ENCODE measurements around the gene KIAA1671.
"Not testable (repeated sequence)": the region's sequence is repeated elsewhere in the genome, so short reads cannot be mapped to it uniquely, and the experiment has no call there.

Gene KIAA1671

DNA sequence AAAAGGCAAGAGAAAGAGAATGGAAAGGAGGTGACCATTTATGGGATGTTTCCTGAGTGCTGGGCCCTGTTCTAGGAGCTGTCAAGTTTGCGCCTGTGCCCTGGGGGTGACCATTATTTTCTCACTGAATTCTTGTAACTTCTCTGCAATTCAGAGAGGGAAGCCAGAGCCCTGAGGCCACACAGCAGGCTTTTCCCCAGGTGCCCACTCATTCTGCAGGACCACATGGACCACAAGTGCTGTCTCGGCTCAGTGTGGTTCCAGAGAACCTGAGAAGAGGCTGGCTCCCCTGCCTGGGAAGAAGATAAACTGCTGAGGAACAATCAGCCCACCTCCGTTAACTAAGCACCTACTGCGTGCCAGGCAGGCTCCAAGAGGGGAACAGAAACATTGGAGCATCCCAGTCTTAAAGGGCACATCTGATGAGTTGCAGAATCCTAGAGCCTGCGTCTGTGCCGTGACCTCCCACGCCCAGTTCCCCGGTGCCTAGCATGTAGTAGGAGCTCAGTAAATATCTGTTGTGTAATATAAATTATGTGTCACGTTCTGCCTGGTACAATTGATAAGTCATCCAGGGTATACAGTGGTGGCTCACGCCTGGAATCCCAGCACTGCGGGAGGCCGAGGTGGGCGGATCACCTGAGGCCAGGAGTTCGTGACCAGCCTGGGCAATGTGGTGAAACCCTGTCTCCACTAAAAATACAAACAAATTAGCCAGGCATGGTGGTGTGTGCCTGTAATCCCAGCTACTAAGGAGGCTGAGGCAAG is 215.5 kb downstream of the KIAA1671 start:
- no peak for DNase-seq (ENCODE audit: low read depth, low spot score)

DNA sequence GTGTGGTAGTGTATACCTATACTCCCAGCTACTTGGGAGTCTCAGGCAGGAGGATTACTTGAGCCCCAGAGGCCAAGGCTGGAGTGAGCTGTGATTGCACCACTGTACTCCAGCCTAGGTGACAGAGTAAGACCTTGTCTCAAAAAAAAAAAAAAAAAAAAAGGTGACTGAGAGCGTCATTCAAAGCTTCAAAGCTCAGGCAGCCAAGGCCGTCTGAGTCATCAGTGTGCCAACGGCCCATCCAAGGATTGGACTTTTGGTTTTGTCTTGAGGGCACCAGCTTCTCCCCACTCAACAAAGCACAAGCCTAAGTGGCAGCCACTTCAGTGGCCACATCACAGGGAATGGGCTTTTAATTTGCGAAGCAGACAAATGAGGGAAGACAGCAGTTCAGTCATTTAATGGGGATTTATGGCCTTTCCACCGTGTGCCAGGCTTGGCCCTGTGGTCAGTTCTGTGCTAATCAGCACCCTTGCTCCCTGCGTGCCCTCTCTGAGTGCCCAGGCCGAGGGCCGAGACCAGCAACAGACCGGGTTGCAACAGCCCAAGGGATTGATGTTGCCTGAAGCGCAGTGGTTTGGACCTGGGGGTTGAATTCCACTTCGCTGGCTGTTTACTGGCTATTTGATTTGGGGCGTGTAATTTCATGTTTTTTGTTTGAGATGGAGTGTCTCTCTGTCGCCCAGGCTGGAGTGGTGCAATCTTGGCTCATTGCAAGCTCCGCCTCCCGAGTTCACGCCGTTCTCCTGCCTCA is 216.9 kb downstream of the KIAA1671 start:
- DNase-seq (ENCODE audit: low read depth, low spot score), result no peak

DNA sequence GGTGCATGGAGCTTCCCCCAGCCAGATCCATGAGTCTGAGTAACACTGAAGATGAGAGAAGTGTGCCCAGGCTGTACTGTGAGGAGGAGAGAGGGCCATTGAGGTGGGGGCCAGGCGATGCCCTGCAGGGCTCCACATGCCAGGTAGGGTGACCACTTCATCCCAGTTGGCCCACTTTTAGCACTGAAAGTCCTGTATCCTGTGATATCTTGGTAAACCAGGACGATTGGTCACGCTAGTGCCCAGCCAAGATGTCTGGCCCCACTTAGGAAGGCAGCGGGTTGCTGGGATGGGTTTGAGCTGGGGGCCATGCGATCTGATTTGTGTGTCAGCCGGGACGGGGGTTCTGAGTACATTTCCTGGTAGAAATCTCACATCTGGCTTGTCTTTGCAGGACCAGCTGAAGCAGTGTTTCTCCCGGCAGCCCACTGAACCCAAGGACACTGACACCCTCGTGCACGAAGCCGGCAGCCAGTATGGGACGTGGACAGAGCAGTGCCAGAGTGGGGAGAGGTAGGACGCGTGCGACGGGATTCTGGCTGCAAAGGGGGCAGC is 218.0 kb downstream of the KIAA1671 start:
- DNase-seq (ENCODE audit: low read depth, low spot score), result no peak

DNA sequence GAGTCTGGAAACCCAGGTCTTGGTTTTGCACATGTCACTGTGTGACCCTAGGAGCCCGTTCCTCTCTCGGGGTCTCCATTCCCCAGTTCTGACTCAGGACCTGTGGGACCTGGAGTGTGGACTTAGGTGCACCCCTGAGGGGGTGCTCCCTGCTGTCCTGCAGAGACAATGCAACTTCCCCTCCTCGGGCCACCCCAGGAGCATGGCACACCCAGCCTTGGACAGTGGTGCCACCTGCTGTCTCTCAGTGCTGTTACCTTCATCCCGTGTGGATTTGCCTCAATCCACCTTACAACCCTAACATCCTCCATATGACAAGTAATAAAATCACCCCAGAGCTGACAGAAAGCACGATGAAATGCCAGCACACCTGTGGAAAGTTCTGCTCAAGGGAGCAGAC is 219.6 kb downstream of the KIAA1671 start:
- DNase-seq (ENCODE audit: low read depth, low spot score), result no peak

DNA sequence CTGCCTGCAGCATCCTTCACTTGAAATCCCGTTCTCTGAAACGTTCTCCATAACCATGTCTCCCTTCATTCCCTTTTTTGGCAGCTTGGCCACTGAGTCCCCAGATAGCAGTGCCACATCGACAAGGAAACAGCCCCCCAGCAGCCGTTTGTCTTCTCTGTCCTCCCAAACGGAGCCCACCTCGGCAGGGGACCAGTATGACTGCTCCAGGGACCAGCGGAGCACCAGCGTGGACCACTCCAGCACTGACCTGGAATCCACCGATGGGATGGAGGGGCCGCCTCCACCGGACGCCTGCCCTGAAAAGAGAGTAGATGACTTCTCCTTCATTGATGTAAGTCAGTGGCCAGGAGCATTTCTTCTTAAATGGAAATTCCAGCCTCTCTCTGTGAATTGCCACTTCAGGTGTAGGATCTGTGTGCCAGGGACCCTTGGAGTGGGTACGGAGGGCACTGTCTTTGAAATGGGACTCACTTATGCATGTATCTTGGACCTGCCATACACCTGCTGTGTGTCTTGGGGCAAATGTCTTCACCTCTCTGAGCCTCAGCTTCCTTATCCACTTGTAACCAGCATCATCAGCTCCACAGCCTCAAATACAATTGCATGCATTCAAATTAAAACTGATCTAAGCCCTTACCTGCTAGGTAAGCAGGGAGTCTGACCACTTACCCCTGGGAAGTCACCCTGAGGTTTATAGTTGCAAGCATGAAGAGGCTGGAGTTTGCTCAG is 221.8 kb downstream of the KIAA1671 start:
- DNase-seq (ENCODE audit: low read depth, low spot score), result no peak

DNA sequence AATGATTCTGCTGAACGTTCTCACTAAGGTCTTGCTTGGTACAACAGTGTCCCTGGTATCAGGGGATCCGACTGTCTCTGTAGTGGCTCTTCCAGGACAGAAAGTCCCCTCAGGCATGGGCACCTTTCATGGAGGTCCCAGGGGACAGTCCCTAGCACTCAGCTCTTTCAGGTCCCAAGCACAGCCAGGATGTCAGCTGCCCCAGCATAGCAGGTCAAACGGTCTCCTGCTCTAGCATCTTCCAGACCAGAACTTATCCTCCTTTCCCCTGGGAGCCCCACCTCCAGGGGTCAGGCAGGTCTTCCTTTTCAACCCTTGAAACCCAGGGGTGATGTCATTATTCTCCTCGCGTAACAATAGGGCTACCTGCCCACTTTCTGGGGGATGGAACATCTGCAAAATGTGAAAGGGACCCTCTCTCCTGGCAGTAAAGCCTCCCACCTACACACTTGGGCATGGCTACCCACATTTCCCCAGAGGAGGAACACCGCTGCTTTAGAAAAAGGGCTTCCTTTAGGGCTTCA is 222.4 kb downstream of the KIAA1671 start:
- no peak for DNase-seq (ENCODE audit: low read depth, low spot score)

DNA sequence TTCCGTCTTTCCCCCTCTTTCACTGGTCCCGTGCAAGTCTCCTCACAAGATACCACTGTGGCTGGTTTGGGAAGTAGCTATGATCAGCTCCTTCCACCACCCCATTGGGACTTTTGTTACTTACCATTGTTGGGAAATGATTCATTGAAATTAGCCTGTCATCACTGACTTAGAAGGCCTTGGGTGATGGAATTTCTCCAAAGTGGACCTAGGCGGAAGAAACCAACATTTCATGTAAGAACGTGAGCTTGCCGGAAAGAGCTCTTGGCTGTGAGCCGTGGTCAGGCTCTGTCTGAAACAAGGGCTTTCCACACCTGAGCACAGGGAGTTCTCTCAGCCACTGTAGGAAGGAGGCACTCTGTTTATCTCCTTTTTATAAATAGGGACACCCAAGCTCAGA is 223.7 kb downstream of the KIAA1671 start:
- DNase-seq (ENCODE audit: low read depth, low spot score), result no peak

DNA sequence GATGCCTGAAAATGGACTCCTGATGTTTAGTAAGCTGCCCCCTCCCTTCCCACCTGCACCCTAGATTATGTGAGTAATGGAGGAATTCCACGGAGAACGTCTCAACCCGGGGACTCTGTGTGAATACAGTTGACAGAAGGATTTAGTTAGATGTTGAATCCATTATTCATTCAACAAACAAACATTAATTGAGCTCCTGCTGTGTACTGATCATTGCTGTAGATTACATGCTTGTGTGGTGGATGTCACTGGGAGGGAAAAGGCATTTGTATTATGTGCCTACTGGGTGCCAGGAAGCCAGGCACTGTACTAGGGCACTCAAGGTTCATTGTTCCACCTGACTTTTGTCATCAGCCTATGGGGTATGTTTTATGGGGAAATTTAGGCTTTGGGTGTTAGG is 224.3 kb downstream of the KIAA1671 start:
- no peak for DNase-seq (ENCODE audit: low read depth, low spot score)

DNA sequence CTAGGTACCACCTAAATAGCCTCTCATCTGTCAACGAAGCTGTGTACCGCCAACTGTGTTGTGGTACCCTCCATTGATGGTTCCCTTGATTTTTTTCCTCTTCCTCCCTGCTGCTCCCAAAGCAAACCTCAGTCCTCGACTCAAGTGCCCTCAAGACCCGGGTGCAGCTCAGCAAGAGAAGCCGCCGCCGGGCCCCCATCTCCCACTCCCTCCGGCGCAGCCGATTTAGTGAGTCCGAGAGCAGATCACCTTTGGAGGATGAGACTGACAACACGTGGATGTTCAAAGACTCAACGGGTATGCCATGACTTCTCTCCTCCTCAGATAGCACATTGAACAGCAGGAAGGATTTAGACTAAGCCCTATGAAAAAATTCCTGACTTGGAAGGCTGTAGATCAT is 224.7 kb downstream of the KIAA1671 start:
- DNase-seq (ENCODE audit: low read depth, low spot score), result no peak

DNA sequence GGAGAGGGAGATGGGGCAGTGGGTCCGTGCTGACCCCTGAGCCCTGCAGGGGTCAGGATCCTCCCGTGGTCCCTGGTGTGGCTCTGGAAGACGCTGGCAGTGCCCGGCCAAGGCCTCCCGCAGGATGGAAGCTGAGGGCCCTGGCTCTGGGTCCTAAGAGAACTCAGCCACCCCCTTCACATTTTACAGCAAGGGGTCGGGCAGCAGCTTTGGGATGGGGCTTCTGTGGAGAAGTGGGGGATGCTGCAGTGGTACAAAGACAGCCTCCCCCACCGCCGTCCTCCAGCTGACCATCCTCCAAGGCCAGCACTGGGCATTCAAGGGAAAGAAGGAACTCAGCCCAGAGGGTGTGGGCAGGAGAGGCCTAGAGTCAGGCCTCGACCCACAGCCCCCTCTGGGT is 225.4 kb downstream of the KIAA1671 start:
- DNase-seq (ENCODE audit: low read depth, low spot score), result no peak

DNA sequence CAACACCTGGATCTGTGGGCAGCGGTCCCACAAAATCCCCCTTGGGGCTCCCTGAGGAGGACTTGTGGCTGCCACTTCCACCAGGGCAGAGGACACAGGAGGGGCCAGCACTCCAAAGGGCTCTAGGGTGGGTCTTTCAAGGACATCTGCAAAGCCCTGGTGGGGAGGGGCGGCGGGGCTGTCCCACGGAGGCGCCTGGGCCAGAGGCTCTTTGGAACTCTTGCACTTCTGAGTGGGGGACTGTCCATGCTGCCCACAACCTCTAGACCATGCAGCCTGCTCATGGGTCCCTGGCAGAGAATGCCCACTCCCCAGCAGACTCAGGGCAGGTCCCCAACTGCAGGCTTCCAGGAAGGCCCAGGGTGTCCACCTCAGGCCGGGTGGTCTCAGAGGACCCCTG is 225.8 kb downstream of the KIAA1671 start:
- DNase-seq (ENCODE audit: low read depth, low spot score), result not testable (repeated sequence)

DNA sequence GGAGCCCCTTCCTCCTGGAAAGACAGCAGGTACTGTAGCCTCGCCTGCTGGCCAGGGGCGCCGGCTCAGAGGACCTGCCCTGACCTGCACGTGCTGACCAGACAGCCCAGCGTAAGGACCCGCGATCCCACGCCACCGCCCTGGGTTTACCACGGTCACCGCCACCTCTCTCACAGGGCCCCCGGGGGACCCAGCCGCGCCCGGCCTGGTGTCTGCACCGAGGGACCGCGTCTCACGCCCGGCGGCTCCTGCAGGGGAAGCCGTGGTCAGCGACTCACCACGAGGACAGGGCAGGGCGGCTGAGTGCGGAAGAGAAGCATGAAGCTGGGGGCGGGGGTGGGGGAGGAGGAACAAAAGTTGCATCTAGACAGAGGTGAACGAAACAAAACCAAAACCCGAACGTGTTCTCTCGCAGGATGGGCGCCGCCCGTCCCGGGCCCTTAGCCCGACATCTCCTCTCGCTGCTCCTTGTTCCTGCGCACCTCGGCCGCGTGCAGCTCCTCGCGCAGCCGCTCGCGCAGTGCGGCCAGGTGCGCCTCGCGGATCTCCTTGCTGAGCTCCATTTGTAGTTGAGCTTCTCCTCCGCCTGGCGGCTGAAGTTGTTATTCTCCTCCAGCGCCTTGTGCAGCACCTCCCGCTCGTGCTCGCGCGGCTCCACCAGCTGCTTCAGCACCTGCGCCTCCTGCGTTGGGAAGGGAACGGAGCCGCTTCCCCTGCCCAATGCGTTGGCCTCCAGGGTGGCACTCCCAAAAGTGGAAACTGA is 226.5 kb downstream of the KIAA1671 start:
- not testable (repeated sequence) for DNase-seq (ENCODE audit: low read depth, low spot score)

DNA sequence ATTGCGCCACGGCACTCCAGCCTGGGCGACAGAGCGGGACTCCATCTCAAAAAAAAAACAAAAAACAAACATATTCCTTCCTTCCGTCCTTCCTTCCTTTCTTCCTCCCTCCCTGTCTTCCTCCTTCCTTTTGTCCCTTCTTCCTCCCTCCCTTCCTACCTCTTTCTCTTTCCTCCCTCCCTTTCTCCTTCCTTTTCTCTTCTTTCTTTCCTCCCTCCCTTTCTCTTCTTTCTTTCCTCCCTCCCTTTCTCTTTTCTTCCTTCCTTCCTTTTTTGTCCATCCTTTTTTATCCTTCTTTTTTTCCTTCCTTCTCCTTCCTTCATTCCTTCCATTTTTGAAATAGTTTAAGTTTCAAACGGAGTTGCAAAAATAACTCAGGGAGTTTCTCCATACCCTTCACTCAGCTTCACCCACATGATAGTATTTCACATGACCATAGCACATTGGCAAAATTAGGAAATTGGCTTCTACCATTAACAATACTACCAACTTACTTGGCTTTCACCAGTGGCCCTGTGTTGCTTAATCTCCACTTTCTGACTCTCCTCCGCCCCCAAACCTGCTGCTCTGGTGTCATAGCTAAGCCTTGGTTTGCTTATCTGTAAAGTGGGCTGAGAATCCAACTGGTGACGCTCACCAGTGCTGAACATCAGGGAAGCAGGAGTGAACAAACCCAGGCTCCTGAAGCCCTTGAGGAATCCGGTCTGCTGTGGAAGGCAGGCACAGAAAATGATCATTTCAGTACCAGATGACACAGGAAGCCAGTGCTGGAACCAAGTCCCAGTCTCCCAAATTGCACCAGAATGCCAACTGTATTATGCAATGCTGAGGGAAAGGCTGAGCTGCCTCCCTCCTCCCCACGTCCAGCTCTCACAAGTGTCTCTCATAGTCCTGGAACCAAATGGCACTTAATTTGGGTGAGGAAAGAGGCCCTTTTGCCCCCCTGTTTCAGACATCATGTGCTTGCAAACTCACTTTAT is 229.9 kb downstream of the KIAA1671 start:
- no peak for DNase-seq (ENCODE audit: low read depth, low spot score)

DNA sequence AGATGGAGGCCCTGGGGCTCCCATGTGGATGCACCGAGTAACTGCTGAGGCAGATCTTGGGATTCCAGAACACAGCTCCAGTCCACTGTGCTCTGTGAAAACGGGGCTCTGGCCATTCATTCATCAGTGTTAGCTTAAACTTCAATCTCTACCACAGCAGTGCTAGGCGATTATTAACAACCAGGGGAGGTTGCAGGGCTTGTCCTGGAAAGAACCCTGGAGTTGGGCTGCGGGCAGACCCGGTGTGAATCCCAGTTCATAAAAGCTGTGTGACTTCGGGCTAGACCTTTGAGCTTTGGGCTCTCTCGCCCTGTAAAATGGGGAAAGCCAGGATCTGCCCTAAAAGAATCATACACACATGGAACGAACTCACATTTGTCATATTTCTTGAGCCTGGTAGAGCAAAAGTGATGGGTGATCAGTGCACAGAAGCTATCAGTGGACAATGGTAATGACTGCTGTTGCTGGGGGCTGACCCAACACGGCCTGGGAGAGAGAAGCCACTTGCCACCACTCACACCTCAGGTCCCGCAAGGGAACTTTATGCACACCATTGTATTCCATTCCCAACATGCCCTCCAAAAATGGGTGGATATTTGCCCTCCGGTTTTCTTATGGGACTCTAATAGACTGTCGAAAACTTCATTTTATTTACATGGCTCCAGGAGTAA is 231.6 kb downstream of the KIAA1671 start:
- no peak for DNase-seq (ENCODE audit: low read depth, low spot score)

DNA sequence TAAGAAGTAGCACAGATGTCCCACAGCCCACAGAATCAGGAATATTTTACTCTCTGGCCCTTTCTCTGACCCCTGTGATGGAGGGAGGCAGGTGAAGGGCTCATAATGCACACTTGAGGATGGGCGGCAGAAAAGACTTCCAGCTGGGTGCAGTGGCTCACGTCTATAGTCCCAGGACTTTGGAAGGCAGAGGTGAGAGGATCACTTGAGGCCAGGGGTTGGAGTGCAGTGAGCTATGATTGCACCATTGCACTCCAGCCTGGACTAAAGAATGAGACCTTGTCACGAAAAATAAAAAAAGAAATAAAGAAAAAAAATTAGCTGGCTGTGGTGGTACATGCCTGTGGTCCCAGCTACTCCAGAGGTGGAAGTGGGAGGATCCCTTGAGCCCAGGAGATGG is 233.6 kb downstream of the KIAA1671 start:
- no peak for DNase-seq (ENCODE audit: low read depth, low spot score)

DNA sequence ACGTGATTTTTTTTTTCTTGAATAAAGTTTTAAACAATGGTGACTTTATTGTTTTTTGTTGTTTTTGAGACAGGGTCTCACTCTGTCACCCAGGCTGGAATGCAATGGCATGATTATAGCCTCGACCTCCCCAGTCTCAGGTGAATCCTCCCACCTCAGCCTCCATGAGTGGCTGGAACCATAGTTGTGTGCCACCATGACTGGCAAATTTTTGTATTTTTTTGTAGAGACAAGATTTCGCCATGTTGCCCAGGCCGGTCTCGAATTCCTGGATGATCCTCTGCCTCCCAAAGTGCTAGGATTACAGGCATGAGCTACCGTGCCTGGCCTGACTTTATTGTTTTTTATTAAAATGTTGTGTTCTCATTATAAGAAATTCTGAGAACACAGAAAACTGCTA is 235.0 kb downstream of the KIAA1671 start:
- no peak for DNase-seq (ENCODE audit: low read depth, low spot score)

DNA sequence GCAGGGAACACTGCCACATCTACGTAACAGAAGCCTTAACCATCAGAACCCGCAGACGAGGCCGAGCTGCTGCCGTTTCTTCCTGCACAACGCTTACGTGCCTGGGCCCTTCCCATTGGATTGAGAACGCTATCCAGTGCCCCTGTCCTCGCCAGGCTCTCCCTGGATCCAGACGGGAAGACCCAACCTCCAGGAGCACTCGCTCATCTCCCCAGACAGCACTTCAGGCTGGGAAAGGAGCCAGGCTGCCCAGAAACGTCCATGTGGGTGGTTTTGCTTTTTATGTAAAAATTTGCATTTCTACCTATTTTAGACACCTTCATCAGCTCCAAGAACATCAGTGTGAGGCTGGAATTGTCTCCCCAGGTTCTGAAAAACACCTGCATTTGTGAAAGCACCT is 239.9 kb downstream of the KIAA1671 start:
- no peak for DNase-seq (ENCODE audit: low read depth, low spot score)

DNA sequence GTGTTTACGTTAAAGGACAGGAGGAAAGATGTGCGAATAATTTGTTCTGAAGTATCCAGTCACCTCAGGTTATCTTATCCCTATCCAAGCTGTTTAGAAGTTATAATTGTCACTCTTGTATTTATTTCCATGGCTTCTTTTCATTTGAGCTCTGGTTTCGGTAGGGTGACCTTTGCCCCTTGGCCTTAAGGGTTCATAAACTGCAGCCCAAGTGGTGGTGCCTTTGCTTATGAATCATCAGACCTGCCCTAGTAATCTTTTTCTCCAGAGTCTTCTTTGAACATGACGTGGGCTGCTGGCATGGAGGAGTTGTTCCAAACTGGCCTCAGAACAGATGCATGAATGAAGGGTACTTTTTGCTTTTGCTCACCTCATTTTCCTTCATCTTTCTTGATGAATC is 240.6 kb downstream of the KIAA1671 start:
- no peak for DNase-seq (ENCODE audit: low read depth, low spot score)

DNA sequence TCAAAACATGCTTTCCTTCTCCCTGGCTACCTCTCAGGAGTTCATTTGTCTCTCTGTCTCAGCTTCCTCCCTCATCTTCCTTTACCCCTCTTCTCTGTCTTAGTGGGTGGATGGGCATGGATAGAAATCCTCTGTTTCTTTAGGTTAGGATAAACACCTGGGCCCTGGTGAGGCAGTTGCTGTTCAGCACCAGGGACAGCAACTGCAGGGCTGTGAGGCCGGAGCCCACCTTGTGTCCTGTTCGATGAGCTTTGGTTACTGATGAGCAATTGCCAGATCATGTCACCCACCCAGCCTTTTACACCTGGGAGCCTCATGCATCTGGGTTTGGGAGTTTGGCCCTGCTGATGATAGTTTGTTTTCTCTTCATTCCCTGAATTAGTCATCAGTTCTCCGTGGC is 241.0 kb downstream of the KIAA1671 start:
- no peak for DNase-seq (ENCODE audit: low read depth, low spot score)
